ENCODE measurements around the gene TTPAL.

The TTPAL gene

DNA sequence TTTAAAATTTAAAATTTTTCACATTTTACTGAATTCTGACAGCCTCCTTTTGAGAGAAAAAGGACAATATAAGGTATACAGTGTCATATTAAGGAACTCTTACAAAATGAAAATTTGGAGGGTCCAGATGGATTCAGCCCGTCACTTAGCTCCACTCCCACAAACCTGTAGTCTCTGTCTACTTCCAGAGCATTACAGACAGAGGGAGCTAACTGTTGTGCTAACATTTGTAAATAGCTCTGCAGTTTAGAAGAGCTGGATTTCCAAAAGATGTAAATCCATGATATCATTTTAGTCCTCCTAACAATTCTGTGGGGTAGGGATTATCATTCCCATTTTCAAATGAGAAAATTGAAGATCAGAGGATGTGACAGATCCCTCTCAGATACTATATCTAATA, 62.3 kb downstream of the TTPAL start:
- no peaks in the 10 kb centered on the region for H3K36me3 ChIP-seq
- no peak for DNase-seq
- H3K4me1 ChIP-seq, result no peaks in the 10 kb centered on the region
- no peak overlapping the region for H3K4me3 ChIP-seq (ENCODE audit: low read depth, low read length)
- TF ChIP-seq, protein P1, sequence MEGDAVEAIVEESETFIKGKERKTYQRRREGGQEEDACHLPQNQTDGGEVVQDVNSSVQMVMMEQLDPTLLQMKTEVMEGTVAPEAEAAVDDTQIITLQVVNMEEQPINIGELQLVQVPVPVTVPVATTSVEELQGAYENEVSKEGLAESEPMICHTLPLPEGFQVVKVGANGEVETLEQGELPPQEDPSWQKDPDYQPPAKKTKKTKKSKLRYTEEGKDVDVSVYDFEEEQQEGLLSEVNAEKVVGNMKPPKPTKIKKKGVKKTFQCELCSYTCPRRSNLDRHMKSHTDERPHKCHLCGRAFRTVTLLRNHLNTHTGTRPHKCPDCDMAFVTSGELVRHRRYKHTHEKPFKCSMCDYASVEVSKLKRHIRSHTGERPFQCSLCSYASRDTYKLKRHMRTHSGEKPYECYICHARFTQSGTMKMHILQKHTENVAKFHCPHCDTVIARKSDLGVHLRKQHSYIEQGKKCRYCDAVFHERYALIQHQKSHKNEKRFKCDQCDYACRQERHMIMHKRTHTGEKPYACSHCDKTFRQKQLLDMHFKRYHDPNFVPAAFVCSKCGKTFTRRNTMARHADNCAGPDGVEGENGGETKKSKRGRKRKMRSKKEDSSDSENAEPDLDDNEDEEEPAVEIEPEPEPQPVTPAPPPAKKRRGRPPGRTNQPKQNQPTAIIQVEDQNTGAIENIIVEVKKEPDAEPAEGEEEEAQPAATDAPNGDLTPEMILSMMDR (IDR thresholded peaks at IDR 0.05; ENCODE audit: low read depth, low read length), result no peak; the same call in 1 of the 2 replicates
- H3K9me3 ChIP-seq, result no peaks in the 10 kb centered on the region
- H3K27me3 ChIP-seq, result no peaks in the 10 kb centered on the region

DNA sequence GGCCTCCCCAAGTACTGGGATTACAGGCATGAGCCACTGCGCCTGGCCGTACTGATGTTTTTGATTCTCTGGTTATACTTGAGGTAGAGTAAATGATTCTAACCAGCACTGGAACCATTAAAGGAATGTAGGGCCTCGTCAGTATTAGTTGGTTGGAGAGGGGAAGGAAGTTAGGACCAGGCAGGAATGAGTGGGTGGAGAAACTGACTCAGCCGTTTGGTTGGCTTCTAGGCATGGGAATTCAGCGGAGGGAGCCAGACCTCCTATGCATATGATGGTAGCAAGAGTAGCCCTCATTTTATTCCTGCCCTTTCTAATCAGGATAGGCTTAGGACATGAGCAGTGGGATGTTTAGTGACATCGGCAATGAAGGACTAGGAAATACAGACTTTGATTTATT, 65.2 kb downstream of the TTPAL start:
- Histone ChIP-seq H3K36me3 (no peaks in the 10 kb centered on the region), H3K4me1 (no peaks in the 10 kb centered on the region), H3K4me3 (ENCODE audit: low read depth, low read length) (no peak overlapping the region), H3K9me3 (no peaks in the 10 kb centered on the region), H3K27me3 (no peaks in the 10 kb centered on the region)
- TF ChIP-seq, protein P1 (IDR thresholded peaks at IDR 0.05; ENCODE audit: low read depth, low read length), result no peak
- no peak for DNase-seq

DNA sequence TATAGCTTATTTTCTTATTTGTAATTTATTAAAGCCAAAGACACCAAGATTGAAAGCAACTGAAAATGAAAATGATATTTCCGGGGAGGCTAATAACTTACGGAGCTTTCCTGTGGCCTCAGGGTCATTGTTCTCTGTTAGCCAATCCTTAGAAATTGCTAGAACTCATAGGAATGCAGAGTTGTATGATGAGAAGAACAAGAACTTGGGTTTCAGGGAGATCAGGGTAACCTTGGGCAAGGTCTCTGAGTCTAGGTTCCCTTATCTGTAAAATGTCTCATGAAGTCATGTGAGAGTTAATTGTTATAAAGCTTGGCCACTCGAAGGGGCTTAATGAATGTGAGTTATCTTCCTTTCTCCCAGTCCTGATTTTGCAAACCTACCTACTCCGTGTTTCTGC, 66.3 kb downstream of the TTPAL start:
- TF ChIP-seq, protein P1 (IDR thresholded peaks at IDR 0.05; ENCODE audit: low read depth, low read length), result no peak
- Histone ChIP-seq H3K4me3 (ENCODE audit: low read depth, low read length) (no peak overlapping the region), H3K27me3 (no peaks in the 10 kb centered on the region), H3K9me3 (no peaks in the 10 kb centered on the region), H3K4me1 (peaks cover 2% of the 10 kb centered on the region; the same call in 1 of the 2 replicates), H3K36me3 (no peaks in the 10 kb centered on the region)
- no peak for DNase-seq

DNA sequence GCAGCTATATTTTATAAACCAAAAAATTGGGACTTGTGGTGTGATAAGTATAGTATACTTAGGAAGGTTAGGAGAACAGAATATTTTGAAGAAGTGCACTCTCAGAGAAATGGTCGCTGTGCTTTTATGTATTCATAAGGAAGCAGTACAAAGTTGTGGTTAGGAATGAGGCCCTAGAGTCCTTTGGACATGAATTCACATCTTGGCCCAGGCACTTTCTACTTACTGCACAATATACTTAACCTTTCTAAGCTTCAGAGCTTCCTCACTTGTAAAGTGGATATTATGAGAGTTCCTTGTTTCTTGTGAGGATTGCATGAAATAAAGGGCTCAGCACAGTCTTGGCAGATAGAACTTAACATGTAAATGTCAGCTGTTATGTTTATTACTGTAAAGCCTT, 67.2 kb downstream of the TTPAL start:
- Histone ChIP-seq H3K9me3 (no peaks in the 10 kb centered on the region), H3K4me1 (peaks cover 3% of the 10 kb centered on the region; the same call in 1 of the 2 replicates), H3K4me3 (ENCODE audit: low read depth, low read length) (no peak overlapping the region), H3K27me3 (no peaks in the 10 kb centered on the region), H3K36me3 (no peaks in the 10 kb centered on the region)
- TF ChIP-seq, protein P1 (IDR thresholded peaks at IDR 0.05; ENCODE audit: low read depth, low read length), result no peak
- DNase-seq, result no peak

DNA sequence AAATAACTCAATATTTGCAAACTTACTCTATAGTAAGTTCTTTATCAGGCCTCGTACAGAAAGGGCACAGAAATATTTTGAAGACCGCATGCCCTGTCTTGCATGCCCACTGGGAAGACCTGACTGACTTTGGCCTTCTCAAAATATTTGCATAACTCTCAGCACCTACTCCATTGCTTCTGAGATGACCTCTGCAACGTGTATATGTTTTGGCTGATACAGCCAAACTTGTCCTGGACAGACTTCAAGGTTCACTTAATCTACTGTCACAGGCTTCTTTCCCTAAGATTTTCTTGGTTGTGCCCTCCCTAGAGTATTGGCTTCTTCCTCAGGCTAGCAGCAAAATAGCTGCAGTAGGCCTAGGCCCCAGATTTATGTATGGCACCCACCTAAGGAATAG, 67.7 kb downstream of the TTPAL start:
- no peaks in the 10 kb centered on the region for H3K36me3 ChIP-seq
- no peaks in the 10 kb centered on the region for H3K27me3 ChIP-seq
- H3K4me3 ChIP-seq (ENCODE audit: low read depth, low read length), result no peak overlapping the region
- peaks cover 3% of the 10 kb centered on the region; the same call in 1 of the 2 replicates for H3K4me1 ChIP-seq
- no peaks in the 10 kb centered on the region for H3K9me3 ChIP-seq
- no peak for DNase-seq
- TF ChIP-seq, protein P1 (IDR thresholded peaks at IDR 0.05; ENCODE audit: low read depth, low read length), result no peak
